OCI-LY3 (cell line): ENCODE measurements around the gene SLC8A1.

Source experiments
- H2AFZ ChIP-seq: fragments of 200-600, 300-600 bp; shearing (Covaris generic); 2 replicates; pipeline ENCODE4 v1.6.0; 2014; ENCODE audit warnings: antibody characterized with exemption, low read depth, low read length
- H3K27ac ChIP-seq: fragments of 200-600, 300-600 bp; sonication (generic); 2 replicates; pipeline ENCODE4 v1.5.1; 2014; ENCODE audit warnings: mild to moderate bottlenecking, low read length, moderate library complexity, mixed read lengths
- H3K27me3 ChIP-seq: fragments of 200-600, 300-600 bp; sonication (generic); 2 replicates; pipeline ENCODE4 v1.6.1; 2014; ENCODE audit warnings: low read depth, low read length, mixed read lengths
- H3K36me3 ChIP-seq: fragments of 200-600, 300-600 bp; sonication (generic); replicated peaks from 2 replicates; pipeline ENCODE3; 2014; ENCODE audit warnings: low read depth, low read length, mixed read lengths
- H3K4me1 ChIP-seq: fragments of 300-600, 200-600 bp; sonication (generic); 2 replicates; pipeline ENCODE4 v1.6.1; 2014; ENCODE audit warnings: low read length, mixed read lengths
- H3K4me2 ChIP-seq: fragments of 200-600, 300-600 bp; sonication (generic); 2 replicates; pipeline ENCODE4 v1.6.1; 2014; ENCODE audit warnings: low read length, mixed read lengths
- H3K4me3 ChIP-seq: fragments of 300-600, 200-600 bp; sonication (generic); 2 replicates; pipeline ENCODE4 v1.5.1; 2014; ENCODE audit warnings: antibody characterized with exemption, mild to moderate bottlenecking, low read length, moderate library complexity
- H3K79me2 ChIP-seq: fragments of 300-600, 200-600 bp; shearing (Covaris generic); 2 replicates; pipeline ENCODE4 v1.6.1; 2014; ENCODE audit warnings: mild to moderate bottlenecking, low read length, mixed read lengths
- H3K9ac ChIP-seq: fragments of 300-600, 200-600 bp; shearing (Covaris generic); 2 replicates; pipeline ENCODE4 v1.6.0; 2014; ENCODE audit warnings: mild to moderate bottlenecking, low read length, moderate library complexity
- H3K9me3 ChIP-seq: fragments of 200-600, 300-600 bp; shearing (Covaris generic); 2 replicates; pipeline ENCODE4 v1.6.1; 2014; ENCODE audit warnings: low read length, mixed read lengths; ENCODE audit not compliant: insufficient read depth
- H4K20me1 ChIP-seq: fragments of 200-600, 300-600 bp; sonication (generic); 2 replicates; pipeline ENCODE4 v1.6.1; 2016; ENCODE audit warnings: low read length, mixed read lengths; ENCODE audit not compliant: insufficient read depth
- CTCF ChIP-seq: fragments of 200-600, 300-600 bp; sonication (generic); IDR thresholded peaks from 2 replicates; pipeline ENCODE4 v1.5.1; 2014; ENCODE audit warnings: antibody characterized with exemption, low read length, low read depth
- EZH2phosphoT487 ChIP-seq: fragments of 200-600 bp; shearing (Covaris generic); IDR thresholded peaks from 2 replicates; pipeline ENCODE4 v1.6.1; 2018; ENCODE audit warnings: antibody characterized with exemption, mixed run types, low read depth

SLC8A1 gene

GRCh38 chr2:40433736-40434135 is 18.2 kb downstream of the SLC8A1 start:
- H3K36me3 ChIP-seq, result no peaks in the 10 kb centered on the region
- H3K4me1 ChIP-seq, result no peaks in the 10 kb centered on the region
- H2AFZ ChIP-seq, result no peak overlapping the region

GRCh38 chr2:40432921-40433483 is 18.9 kb downstream of the SLC8A1 start:
- no peak overlapping the region for H2AFZ ChIP-seq
- no peaks in the 10 kb centered on the region for H3K4me1 ChIP-seq
- H4K20me1 ChIP-seq, result no peaks in the 10 kb centered on the region
- no peak overlapping the region for H3K4me2 ChIP-seq
- H3K4me3 ChIP-seq, result no peak overlapping the region
- no peak overlapping the region for H3K9ac ChIP-seq
- no peaks in the 10 kb centered on the region for H3K36me3 ChIP-seq
- no peaks in the 10 kb centered on the region for H3K9me3 ChIP-seq
- H3K27me3 ChIP-seq, result no peaks in the 10 kb centered on the region
- TF ChIP-seq EZH2phosphoT487, result no peak
- no peak for TF ChIP-seq CTCF
- no peak overlapping the region for H3K27ac ChIP-seq
- H3K79me2 ChIP-seq, result no peaks in the 10 kb centered on the region

More at GRCh38 chr2:40433736-40434135, 18.2 kb downstream of the SLC8A1 start:
- Histone ChIP-seq H3K27me3 (no peaks in the 10 kb centered on the region), H3K27ac (no peak overlapping the region), H3K9ac (no peak overlapping the region), H3K79me2 (no peaks in the 10 kb centered on the region), H4K20me1 (no peaks in the 10 kb centered on the region), H3K4me3 (no peak overlapping the region), H3K9me3 (no peaks in the 10 kb centered on the region), H3K4me2 (no peak overlapping the region)
- TF ChIP-seq CTCF, result no peak
- TF ChIP-seq EZH2phosphoT487, result no peak

- Histone ChIP-seq H3K79me2 (no peaks in the 10 kb centered on the region), H4K20me1 (no peaks in the 10 kb centered on the region), H3K9ac (no peak overlapping the region), H3K9me3 (no peaks in the 10 kb centered on the region), H3K4me1 (no peaks in the 10 kb centered on the region), H3K27ac (no peak overlapping the region), H2AFZ (no peak overlapping the region), H3K4me2 (no peak overlapping the region), H3K4me3 (no peak overlapping the region), H3K27me3 (no peaks in the 10 kb centered on the region), H3K36me3 (no peaks in the 10 kb centered on the region)
- TF ChIP-seq CTCF, result no peak
- TF ChIP-seq EZH2phosphoT487, result no peak
These were observed 20.3 kb downstream of the SLC8A1 start for GRCh38 chr2:40431600-40431955.

- TF ChIP-seq EZH2phosphoT487, result no peak
- TF ChIP-seq CTCF, result no peak
- no peaks in the 10 kb centered on the region for H3K79me2 ChIP-seq
These were observed 20.9 kb downstream of the SLC8A1 start for GRCh38 chr2:40430776-40431599.

More at GRCh38 chr2:40430776-40431599, 20.9 kb downstream of the SLC8A1 start:
- Histone ChIP-seq H2AFZ (no peak overlapping the region), H3K4me2 (no peak overlapping the region), H3K27ac (no peak overlapping the region), H4K20me1 (no peaks in the 10 kb centered on the region), H3K4me1 (no peaks in the 10 kb centered on the region), H3K9ac (no peak overlapping the region), H3K4me3 (no peak overlapping the region), H3K9me3 (no peaks in the 10 kb centered on the region), H3K36me3 (no peaks in the 10 kb centered on the region), H3K27me3 (no peaks in the 10 kb centered on the region)
